ENCODE measurements around the gene OPN1SW. TPM values are rescaled to one million over a fixed set of nuclear protein-coding genes. Genes with fewer than 3 reads are reported as not detected.
A peak's percentile ranks its signal among the peaks of the same experiment; 100 is the strongest.

The OPN1SW gene
- total and polyA plus RNA-seq, 9 of the 15 experiments (the other 6 are each of a cell fraction or from before 2014, with no cell fraction given), result 0.84 to 1.0 TPM; not detected in 7

DNA sequence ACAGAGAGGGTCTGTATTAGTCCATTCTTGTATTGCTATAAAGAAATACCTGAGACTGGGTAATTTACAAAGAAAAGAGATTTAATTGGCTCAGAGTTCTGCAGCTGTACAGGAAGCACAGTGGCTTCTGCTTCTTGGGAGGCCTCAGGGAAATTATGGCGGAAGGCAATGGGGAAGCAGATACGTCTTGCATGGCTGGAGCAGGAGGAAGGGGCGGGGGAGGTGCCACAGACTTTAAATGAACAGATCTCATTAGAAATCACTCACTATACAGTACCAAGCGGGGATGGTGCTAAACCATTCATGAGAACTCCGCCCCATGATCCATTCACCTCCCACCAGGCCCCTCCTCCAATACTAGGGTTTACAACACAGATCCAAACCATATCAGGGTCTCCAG, 40.2 kb downstream of the OPN1SW start (continued):
- 0 out of 2 replicates have a peak, but pooled peaks have one; percentile 2 for TF ChIP-seq SMAD4 (CRISPR knock-in tag; conservative IDR thresholded peaks at IDR 0.05)

DNA sequence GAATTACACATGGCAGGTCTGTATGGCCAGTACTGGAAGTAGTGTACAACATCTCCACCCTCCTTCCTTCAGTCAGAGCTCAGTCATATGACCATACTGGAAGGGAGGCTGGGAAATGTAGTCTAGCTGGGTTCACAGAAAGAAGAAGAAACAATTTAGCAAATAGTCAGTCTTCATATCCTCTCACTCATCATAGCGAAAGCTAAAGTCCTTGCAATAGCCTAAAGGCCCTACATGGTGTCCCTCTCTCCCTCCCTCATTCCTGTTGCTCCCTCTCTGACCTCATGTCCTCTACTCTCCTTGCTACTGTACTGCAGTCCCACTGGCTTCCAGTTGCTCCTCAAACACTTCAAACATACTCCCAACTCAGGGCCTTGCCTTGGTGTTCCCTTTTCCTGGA, 40.7 kb downstream of the OPN1SW start:
- peaks cover 15% of the 10 kb centered on the region for H3K79me2 ChIP-seq (ENCODE audit: control insufficient read depth, insufficient read depth, low read length)
- BruUV-seq (replicated peaks), result no TSS peak
- FAIRE-seq (no peak), DNase-seq (ENCODE audit: extremely low read depth in 1 of 4, low spot score in 3 of 4) (peak in 1 of 4 experiments; percentile 48), ATAC-seq (no peak)
- CTCF ChIA-PET (ENCODE audit: low intra/inter-chr PET ratio), result no interaction called here
- H3K4me3 ChIP-seq, result no peak overlapping the region
- in situ Hi-C loops (cut with MboI) (no loop called here), intact Hi-C loops (cut with micrococcal nuclease) (loop anchor here (5.0 kb wide), 1 partner anchor 1292 kb away; no protein-coding TSS in a partner anchor)
- POLR2A ChIA-PET, result interaction anchor here (1.1 to 10.5 kb wide), 4 partner anchors 9 to 98 kb away, joined by 4 to 242 read pairs (median 110); no protein-coding TSS in a partner anchor
- H3K4me2 ChIP-seq (ENCODE audit: insufficient read depth, low read length), result no peak overlapping the region
- no peaks in the 10 kb centered on the region for H3K27me3 ChIP-seq (ENCODE audit: control insufficient read depth in 2 of 2, insufficient read depth in 2 of 2, low read length in 2 of 2)
- peaks cover 15 to 42% of the 10 kb centered on the region in 2 experiments for H3K4me1 ChIP-seq (replicated peaks in 1 of 2; ENCODE audit: control insufficient read depth in 2 of 2, insufficient read depth in 2 of 2, low read length in 2 of 2)
- H3K9ac ChIP-seq (ENCODE audit: insufficient read depth in 1 of 2, low read depth in 2 of 2, low read length in 2 of 2), result no peak overlapping the region
- H2AFZ ChIP-seq (ENCODE audit: low read depth, low read length), result peak overlapping the region; percentile 92
- peaks cover 7% of the 10 kb centered on the region for H4K20me1 ChIP-seq (replicated peaks; ENCODE audit: control insufficient read depth, insufficient read depth, low read length)
- no peaks in the 10 kb centered on the region for H3K9me1 ChIP-seq (ENCODE audit: control insufficient read depth, insufficient read depth, low read length)
- H3K27ac ChIP-seq (ENCODE audit: extremely low read depth, low read depth, low read length), result no peak overlapping the region
- peaks cover 6% of the 10 kb centered on the region; the same call in 2 of the 3 replicates for H3K36me3 ChIP-seq (ENCODE audit: control insufficient read depth, insufficient read depth, low read length)
- H3K9me3 ChIP-seq (replicated peaks; ENCODE audit: control insufficient read depth, insufficient read depth, low read depth, low read length), result no peaks in the 10 kb centered on the region
- 69% methylated on average over 1 of the region's 1 CpG for WGBS (ENCODE audit: insufficient coverage, low coverage, missing lambda C conversion rate)
- 0 out of 2 replicates have a peak, but pooled peaks have one; percentile 25 for TF ChIP-seq TOE1 (IDR thresholded peaks at IDR 0.05; ENCODE audit: borderline replicate concordance)
- TF ChIP-seq TOE1 (CRISPR knock-in tag; IDR thresholded peaks at IDR 0.05; ENCODE audit: borderline replicate concordance, low read depth), result no peak
- no peak for TF ChIP-seq ATF1 (CRISPR knock-in tag; IDR thresholded peaks at IDR 0.05)
- TF ChIP-seq ATF1 (tag; IDR thresholded peaks at IDR 0.05), result peak; percentile 63
- TF ChIP-seq, protein P1, sequence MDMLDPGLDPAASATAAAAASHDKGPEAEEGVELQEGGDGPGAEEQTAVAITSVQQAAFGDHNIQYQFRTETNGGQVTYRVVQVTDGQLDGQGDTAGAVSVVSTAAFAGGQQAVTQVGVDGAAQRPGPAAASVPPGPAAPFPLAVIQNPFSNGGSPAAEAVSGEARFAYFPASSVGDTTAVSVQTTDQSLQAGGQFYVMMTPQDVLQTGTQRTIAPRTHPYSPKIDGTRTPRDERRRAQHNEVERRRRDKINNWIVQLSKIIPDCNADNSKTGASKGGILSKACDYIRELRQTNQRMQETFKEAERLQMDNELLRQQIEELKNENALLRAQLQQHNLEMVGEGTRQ (CRISPR knock-in tag; IDR thresholded peaks at IDR 0.05), result peak; percentile 85
- no peak for TF ChIP-seq MED1 (CRISPR knock-in tag; IDR thresholded peaks at IDR 0.05; ENCODE audit: borderline replicate concordance)
- TF ChIP-seq SIN3A (IDR thresholded peaks at IDR 0.05; ENCODE audit: borderline replicate concordance in 2 of 2, control insufficient read depth in 1 of 2, low read depth in 2 of 2, low read length in 2 of 2), result no peak
- TF ChIP-seq, protein P2, sequence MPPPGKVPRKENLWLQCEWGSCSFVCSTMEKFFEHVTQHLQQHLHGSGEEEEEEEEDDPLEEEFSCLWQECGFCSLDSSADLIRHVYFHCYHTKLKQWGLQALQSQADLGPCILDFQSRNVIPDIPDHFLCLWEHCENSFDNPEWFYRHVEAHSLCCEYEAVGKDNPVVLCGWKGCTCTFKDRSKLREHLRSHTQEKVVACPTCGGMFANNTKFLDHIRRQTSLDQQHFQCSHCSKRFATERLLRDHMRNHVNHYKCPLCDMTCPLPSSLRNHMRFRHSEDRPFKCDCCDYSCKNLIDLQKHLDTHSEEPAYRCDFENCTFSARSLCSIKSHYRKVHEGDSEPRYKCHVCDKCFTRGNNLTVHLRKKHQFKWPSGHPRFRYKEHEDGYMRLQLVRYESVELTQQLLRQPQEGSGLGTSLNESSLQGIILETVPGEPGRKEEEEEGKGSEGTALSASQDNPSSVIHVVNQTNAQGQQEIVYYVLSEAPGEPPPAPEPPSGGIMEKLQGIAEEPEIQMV (tag; conservative IDR thresholded peaks at IDR 0.05; ENCODE audit: low read depth), result no peak
- no peak for TF ChIP-seq SIRT6 (IDR thresholded peaks at IDR 0.05; ENCODE audit: low read depth, low read length)
- TF ChIP-seq, protein P3, sequence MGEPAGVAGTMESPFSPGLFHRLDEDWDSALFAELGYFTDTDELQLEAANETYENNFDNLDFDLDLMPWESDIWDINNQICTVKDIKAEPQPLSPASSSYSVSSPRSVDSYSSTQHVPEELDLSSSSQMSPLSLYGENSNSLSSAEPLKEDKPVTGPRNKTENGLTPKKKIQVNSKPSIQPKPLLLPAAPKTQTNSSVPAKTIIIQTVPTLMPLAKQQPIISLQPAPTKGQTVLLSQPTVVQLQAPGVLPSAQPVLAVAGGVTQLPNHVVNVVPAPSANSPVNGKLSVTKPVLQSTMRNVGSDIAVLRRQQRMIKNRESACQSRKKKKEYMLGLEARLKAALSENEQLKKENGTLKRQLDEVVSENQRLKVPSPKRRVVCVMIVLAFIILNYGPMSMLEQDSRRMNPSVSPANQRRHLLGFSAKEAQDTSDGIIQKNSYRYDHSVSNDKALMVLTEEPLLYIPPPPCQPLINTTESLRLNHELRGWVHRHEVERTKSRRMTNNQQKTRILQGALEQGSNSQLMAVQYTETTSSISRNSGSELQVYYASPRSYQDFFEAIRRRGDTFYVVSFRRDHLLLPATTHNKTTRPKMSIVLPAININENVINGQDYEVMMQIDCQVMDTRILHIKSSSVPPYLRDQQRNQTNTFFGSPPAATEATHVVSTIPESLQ (CRISPR knock-in tag; IDR thresholded peaks at IDR 0.05), result no peak
- no peak for TF ChIP-seq MYNN (IDR thresholded peaks at IDR 0.05)
- TF ChIP-seq MYNN (CRISPR knock-in tag; IDR thresholded peaks at IDR 0.05), result no peak
- peak; percentile 66; the same call in 1 of the 2 replicates for TF ChIP-seq ZNF143 (CRISPR knock-in tag; IDR thresholded peaks at IDR 0.05)
- TF ChIP-seq, protein P4, sequence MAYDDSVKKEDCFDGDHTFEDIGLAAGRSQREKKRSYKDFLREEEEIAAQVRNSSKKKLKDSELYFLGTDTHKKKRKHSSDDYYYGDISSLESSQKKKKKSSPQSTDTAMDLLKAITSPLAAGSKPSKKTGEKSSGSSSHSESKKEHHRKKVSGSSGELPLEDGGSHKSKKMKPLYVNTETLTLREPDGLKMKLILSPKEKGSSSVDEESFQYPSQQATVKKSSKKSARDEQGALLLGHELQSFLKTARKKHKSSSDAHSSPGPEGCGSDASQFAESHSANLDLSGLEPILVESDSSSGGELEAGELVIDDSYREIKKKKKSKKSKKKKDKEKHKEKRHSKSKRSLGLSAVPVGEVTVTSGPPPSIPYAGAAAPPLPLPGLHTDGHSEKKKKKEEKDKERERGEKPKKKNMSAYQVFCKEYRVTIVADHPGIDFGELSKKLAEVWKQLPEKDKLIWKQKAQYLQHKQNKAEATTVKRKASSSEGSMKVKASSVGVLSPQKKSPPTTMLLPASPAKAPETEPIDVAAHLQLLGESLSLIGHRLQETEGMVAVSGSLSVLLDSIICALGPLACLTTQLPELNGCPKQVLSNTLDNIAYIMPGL (CRISPR knock-in tag; IDR thresholded peaks at IDR 0.05), result 0 out of 2 replicates have a peak, but pooled peaks have one; percentile 34

All from K562 (cell line).